Measurements from ENCODE around the gene UBA1.

The UBA1 gene

DNA sequence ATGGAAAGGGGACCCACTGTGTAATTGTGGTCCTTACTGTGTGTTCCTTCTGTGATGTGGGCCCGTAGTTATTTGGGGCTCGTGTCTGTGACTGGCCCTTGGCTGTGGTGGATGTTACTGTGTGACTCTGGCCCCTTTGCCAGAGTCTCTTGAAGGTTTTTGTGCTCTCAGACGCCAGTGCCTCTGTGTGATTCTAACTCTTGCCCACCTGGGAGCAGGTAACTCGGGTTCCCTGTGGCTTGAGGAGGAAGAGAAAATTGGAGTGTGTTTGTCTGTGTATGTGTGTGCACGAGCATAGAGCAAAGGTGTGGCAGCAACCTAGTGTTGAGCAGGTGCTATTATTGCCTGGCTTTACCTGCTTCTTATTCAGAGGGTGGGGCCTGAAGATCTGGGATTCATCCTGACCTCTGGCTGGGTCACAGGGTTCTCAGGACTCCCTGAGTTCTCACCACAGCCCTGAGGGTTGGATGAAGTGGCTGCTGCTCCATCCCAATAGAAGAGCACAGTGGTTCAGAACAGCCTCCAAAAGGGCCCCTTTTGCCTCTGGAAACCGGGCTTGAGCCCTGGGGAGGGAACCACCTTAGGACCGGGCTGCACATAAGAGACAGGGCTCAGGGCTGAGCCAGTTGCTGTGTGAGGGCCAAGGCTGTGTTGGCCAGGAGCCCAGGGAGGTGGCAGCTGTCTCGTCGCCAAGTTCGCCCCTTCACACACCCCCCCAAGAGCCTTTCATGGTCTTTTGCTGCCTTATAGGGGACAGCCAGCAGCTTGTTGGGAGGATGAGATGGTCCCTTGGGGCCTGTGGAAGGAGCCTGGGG, 47.3 kb upstream of the UBA1 start:
- Histone ChIP-seq H3K27ac (peak overlapping the region; percentile 19), H3K79me2 (peaks cover 13% of the 10 kb centered on the region), H3K9me3 (ENCODE audit: control insufficient read depth, low read length) (no peaks in the 10 kb centered on the region), H3K4me1 (no peaks in the 10 kb centered on the region), H3K9ac (no peak overlapping the region), H3K4me3 (ENCODE audit: low read depth, low read length) (peak overlapping the region; percentile 85), H2AFZ (no peak overlapping the region), H3K4me2 (ENCODE audit: low read length) (peak overlapping the region; percentile 76), H3K27me3 (ENCODE audit: control insufficient read depth, insufficient read depth, low read length) (no peaks in the 10 kb centered on the region), H3K36me3 (ENCODE audit: control insufficient read depth, insufficient read depth, low read length) (no peaks in the 10 kb centered on the region)
- TF ChIP-seq, protein P1, sequence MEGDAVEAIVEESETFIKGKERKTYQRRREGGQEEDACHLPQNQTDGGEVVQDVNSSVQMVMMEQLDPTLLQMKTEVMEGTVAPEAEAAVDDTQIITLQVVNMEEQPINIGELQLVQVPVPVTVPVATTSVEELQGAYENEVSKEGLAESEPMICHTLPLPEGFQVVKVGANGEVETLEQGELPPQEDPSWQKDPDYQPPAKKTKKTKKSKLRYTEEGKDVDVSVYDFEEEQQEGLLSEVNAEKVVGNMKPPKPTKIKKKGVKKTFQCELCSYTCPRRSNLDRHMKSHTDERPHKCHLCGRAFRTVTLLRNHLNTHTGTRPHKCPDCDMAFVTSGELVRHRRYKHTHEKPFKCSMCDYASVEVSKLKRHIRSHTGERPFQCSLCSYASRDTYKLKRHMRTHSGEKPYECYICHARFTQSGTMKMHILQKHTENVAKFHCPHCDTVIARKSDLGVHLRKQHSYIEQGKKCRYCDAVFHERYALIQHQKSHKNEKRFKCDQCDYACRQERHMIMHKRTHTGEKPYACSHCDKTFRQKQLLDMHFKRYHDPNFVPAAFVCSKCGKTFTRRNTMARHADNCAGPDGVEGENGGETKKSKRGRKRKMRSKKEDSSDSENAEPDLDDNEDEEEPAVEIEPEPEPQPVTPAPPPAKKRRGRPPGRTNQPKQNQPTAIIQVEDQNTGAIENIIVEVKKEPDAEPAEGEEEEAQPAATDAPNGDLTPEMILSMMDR (IDR thresholded peaks at IDR 0.05): no peak

- no peaks in the 10 kb centered on the region for H3K36me3 ChIP-seq (ENCODE audit: control insufficient read depth, insufficient read depth, low read length)
- no peaks in the 10 kb centered on the region for H3K27me3 ChIP-seq (ENCODE audit: control insufficient read depth, insufficient read depth, low read length)
- H3K4me2 ChIP-seq (ENCODE audit: low read length): no peak overlapping the region
- H3K9ac ChIP-seq: no peak overlapping the region
- H2AFZ ChIP-seq: no peak overlapping the region
- no peak overlapping the region for H3K4me3 ChIP-seq (ENCODE audit: low read depth, low read length)
- no peak overlapping the region for H3K27ac ChIP-seq
- H3K9me3 ChIP-seq (ENCODE audit: control insufficient read depth, low read length): no peaks in the 10 kb centered on the region
- no peaks in the 10 kb centered on the region for H3K4me1 ChIP-seq
- TF ChIP-seq, protein P1 (IDR thresholded peaks at IDR 0.05): no peak
- H3K79me2 ChIP-seq: peaks cover 13% of the 10 kb centered on the region
Observed at GRCh38 chrX:47146936-47147859, 46.4 kb upstream of the UBA1 start.

DNA sequence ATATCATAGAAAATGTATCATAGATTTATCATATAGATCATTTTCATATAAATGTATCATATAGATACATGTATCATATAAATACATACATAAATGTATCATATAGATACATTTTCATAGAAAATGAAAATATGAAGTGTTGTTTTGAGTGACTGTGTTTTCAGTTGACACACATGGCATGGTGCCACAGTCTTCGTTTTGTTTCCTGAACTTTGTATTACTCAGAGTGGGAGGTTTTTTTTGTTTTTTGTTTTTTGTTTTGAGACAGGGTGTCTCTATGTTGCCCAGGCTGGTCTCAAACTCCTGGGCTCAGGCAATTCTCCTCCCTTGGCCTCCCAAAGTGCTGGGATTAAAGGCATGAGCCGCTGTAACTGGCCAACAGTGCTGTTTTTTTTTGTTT, 44.7 kb upstream of the UBA1 start:
- H3K4me2 ChIP-seq (ENCODE audit: low read length): no peak overlapping the region
- no peak overlapping the region for H3K4me3 ChIP-seq (ENCODE audit: low read depth, low read length)
- no peaks in the 10 kb centered on the region for H3K9me3 ChIP-seq (ENCODE audit: control insufficient read depth, low read length)
- TF ChIP-seq, protein P1 (IDR thresholded peaks at IDR 0.05): no peak
- no peak overlapping the region for H2AFZ ChIP-seq
- H3K4me1 ChIP-seq: no peaks in the 10 kb centered on the region
- no peaks in the 10 kb centered on the region for H3K36me3 ChIP-seq (ENCODE audit: control insufficient read depth, insufficient read depth, low read length)
- peaks cover 13% of the 10 kb centered on the region for H3K79me2 ChIP-seq
- no peak overlapping the region for H3K27ac ChIP-seq
- H3K9ac ChIP-seq: no peak overlapping the region
- no peaks in the 10 kb centered on the region for H3K27me3 ChIP-seq (ENCODE audit: control insufficient read depth, insufficient read depth, low read length)

DNA sequence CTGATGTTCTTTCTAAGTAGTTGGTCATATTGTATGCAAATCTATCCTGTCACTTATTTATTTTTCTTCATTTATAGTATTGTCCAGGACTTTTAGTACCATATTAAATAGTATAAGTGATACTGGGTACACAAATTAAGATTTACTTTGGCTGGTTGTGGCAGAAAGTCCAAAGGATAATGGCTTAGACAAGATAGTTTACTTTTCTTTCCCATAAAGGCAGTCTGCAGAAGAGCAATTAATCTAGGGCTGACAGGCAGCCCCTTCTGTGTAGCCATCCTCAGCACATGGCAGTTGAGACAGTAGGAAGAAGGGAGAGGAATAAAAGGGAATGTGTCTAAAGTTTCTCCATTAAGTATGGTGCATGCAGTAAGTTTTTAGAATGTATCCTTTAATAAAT, 42.2 kb upstream of the UBA1 start:
- H2AFZ ChIP-seq: no peak overlapping the region
- no peaks in the 10 kb centered on the region for H3K4me1 ChIP-seq
- H3K4me2 ChIP-seq (ENCODE audit: low read length): no peak overlapping the region
- no peaks in the 10 kb centered on the region for H3K9me3 ChIP-seq (ENCODE audit: control insufficient read depth, low read length)
- no peak overlapping the region for H3K27ac ChIP-seq
- H3K27me3 ChIP-seq (ENCODE audit: control insufficient read depth, insufficient read depth, low read length): no peaks in the 10 kb centered on the region
- H3K9ac ChIP-seq: no peak overlapping the region
- TF ChIP-seq, protein P1 (IDR thresholded peaks at IDR 0.05): no peak
- no peak overlapping the region for H3K4me3 ChIP-seq (ENCODE audit: low read depth, low read length)
- no peaks in the 10 kb centered on the region for H3K36me3 ChIP-seq (ENCODE audit: control insufficient read depth, insufficient read depth, low read length)
- peaks cover 7% of the 10 kb centered on the region for H3K79me2 ChIP-seq
